CD4-positive, alpha-beta T cell treated with Interleukin-17A for 4 hours (primary cell): ENCODE measurements around the gene KRTDAP.
"Not testable (repeated sequence)": the region's sequence is repeated elsewhere in the genome, so short reads cannot be mapped to it uniquely, and the experiment has no call there.

Experiments
- DNase-seq: peaks from one replicate; pipeline ENCODE4 v3.0.0-alpha.2; 2020; ENCODE audit warnings: mixed read lengths

KRTDAP gene

GRCh38 chr19:35483089-35483488 is 7.2 kb downstream of the KRTDAP start:
- no peak for DNase-seq

- DNase-seq: no peak
These were observed 11.2 kb downstream of the KRTDAP start for GRCh38 chr19:35478794-35479677.

GRCh38 chr19:35476149-35476548 is 14.1 kb downstream of the KRTDAP start:
- DNase-seq: peak; percentile 14

GRCh38 chr19:35474594-35474993 is 15.7 kb downstream of the KRTDAP start:
- DNase-seq: not testable (repeated sequence)

- no peak for DNase-seq
These were observed 16.2 kb downstream of the KRTDAP start for GRCh38 chr19:35474104-35474503.

- DNase-seq: no peak
These were observed 18.3 kb downstream of the KRTDAP start for GRCh38 chr19:35471946-35472345.

- DNase-seq: not testable (repeated sequence)
These were observed 19.2 kb downstream of the KRTDAP start for GRCh38 chr19:35471075-35471474.

- no peak for DNase-seq
These were observed 20.1 kb downstream of the KRTDAP start for GRCh38 chr19:35470128-35470527.

- DNase-seq: peak; percentile 68
These were observed 21.6 kb downstream of the KRTDAP start for GRCh38 chr19:35468637-35469036.

- no peak for DNase-seq
These were observed 24.0 kb downstream of the KRTDAP start for GRCh38 chr19:35466259-35466658.

GRCh38 chr19:35462956-35463355 is 27.3 kb downstream of the KRTDAP start:
- not testable (repeated sequence) for DNase-seq

- DNase-seq: peak; percentile 56
These were observed 27.7 kb downstream of the KRTDAP start for GRCh38 chr19:35462476-35462953.

- not testable (repeated sequence) for DNase-seq
These were observed 28.5 kb downstream of the KRTDAP start for GRCh38 chr19:35461788-35462187.

- DNase-seq: no peak
These were observed 29.2 kb downstream of the KRTDAP start for GRCh38 chr19:35461060-35461459.

- DNase-seq: peak; percentile 11
These were observed 29.7 kb downstream of the KRTDAP start for GRCh38 chr19:35460608-35461007.

- no peak for DNase-seq
These were observed 30.7 kb downstream of the KRTDAP start for GRCh38 chr19:35459414-35460082.

GRCh38 chr19:35458731-35459391 is 31.4 kb downstream of the KRTDAP start:
- no peak for DNase-seq

GRCh38 chr19:35458192-35458591 is 32.1 kb downstream of the KRTDAP start:
- DNase-seq: no peak

GRCh38 chr19:35457173-35457572 is 33.1 kb downstream of the KRTDAP start:
- DNase-seq: no peak

- no peak for DNase-seq
These were observed 34.6 kb downstream of the KRTDAP start for GRCh38 chr19:35455616-35456201.

GRCh38 chr19:35454663-35455062 is 35.6 kb downstream of the KRTDAP start:
- no peak for DNase-seq

GRCh38 chr19:35451338-35452096 is 38.7 kb downstream of the KRTDAP start:
- peak; percentile 4 for DNase-seq
